Measurements from ENCODE around the gene COPS3.

- no peak for TF ChIP-seq CSDC2 (CRISPR knock-in tag; IDR thresholded peaks at IDR 0.05)
- TF ChIP-seq PPARA (CRISPR knock-in tag; IDR thresholded peaks at IDR 0.05; ENCODE audit: borderline replicate concordance), result no peak
- TF ChIP-seq RARB (CRISPR knock-in tag; IDR thresholded peaks at IDR 0.05), result no peak
- no peak for TF ChIP-seq CREB5 (CRISPR knock-in tag; IDR thresholded peaks at IDR 0.05; ENCODE audit: low read depth)
- TF ChIP-seq ZFP30 (CRISPR knock-in tag; IDR thresholded peaks at IDR 0.05), result no peak
These were observed 23.0 kb downstream of the COPS3 start for GRCh38 chr17:17258011-17258410.
